Gastroesophageal sphincter (tissue), 4 donors: ENCODE results near the gene NFIA. TPM values are rescaled to one million over a fixed set of nuclear protein-coding genes. Genes with fewer than 3 reads are reported as not detected.
A peak's percentile ranks its signal among the peaks of the same experiment; 100 is the strongest.

ENCODE experiments used
- ATAC-seq: fragments of 150-250 bp; one replicate; pipeline ENCODE4 v1.9.1; 2016; ENCODE audit warnings: mild to moderate bottlenecking, moderate library complexity
- H3K27ac ChIP-seq, 4 donors: fragments of 200-600 bp; sonication (generic) in 3 of 4; 1 replicate in 3 of 4; 2 replicates in 1 of 4; pipeline ENCODE4 v1.5.1; 2016 to 2019
- H3K27me3 ChIP-seq: fragments of 200-600 bp; sonication (generic); one replicate; pipeline ENCODE4 v1.5.1; 2019
- H3K36me3 ChIP-seq, 2 donors: fragments of 200-600 bp; sonication (generic); one replicate each; pipeline ENCODE4 v1.5.1; 2019; ENCODE audit warnings: control low read depth in 1 of 2
- H3K4me1 ChIP-seq, 3 donors: fragments of 200-600 bp; sonication (generic); 1 replicate in 2 of 3; 2 replicates in 1 of 3; pipeline ENCODE4 v1.5.1; 2016 to 2019; ENCODE audit warnings: control low read depth in 2 of 3
- H3K4me3 ChIP-seq, 2 donors: fragments of 200-600 bp; sonication (generic); one replicate each; pipeline ENCODE4 v1.5.1; 2019; ENCODE audit warnings: mild to moderate bottlenecking in 1 of 2, moderate library complexity in 1 of 2
- H3K9me3 ChIP-seq, 3 donors: fragments of 200-600 bp; sonication (generic); one replicate each; pipeline ENCODE4 v1.5.1; 2017 to 2019; ENCODE audit warnings: control low read depth in 2 of 3
- CTCF ChIP-seq, 4 experiments: fragments of 200-600 bp in 2 of 4; fragments of 450-650 bp in 2 of 4; sonication (generic) in 1 of 4; IDR thresholded peaks; one replicate each; pipeline ENCODE4 v1.5.1; 2017 to 2019; ENCODE audit warnings: antibody characterized with exemption in 4 of 4, mild to moderate bottlenecking in 2 of 4, moderate library complexity in 2 of 4
- EP300 ChIP-seq: sonication (generic); formaldehyde crosslinking; IDR thresholded peaks from one replicate; pipeline ENCODE4 v1.6.1; 2017; ENCODE audit warnings: antibody characterized with exemption, mild to moderate bottlenecking
- POLR2A ChIP-seq, 2 donors: fragments of 450-650 bp; IDR thresholded peaks; one replicate each; pipeline ENCODE4 v1.6.1; 2017; ENCODE audit warnings: antibody characterized with exemption in 2 of 2, mild to moderate bottlenecking in 2 of 2, moderate library complexity in 1 of 2
- POLR2AphosphoS5 ChIP-seq: sonication (generic); formaldehyde crosslinking; IDR thresholded peaks from one replicate; pipeline ENCODE4 v1.6.1; 2017; ENCODE audit warnings: antibody characterized with exemption
- WGBS, 2 donors: methylation state at CpG; one replicate each; pipeline ENCODE4 v1.1.5; 2018; ENCODE audit warnings: low coverage in 1 of 2; 5-methylcytosine and 5-hydroxymethylcytosine counted together
- total RNA-seq, 4 donors: library from RNA; depleted of rRNA; stranded (reverse); fragments of >200 nt; gene quantifications; one replicate each; pipeline ENCODE4 v1.1.0, GENCODE V29; 2016

NFIA gene
- total RNA-seq, 4 donors from 2014 or later = 123 to 205 (median 149) TPM

- Histone ChIP-seq H3K4me1 (peaks cover 11 to 37% (median 15%) of the 10 kb centered on the region in 3 donors), H3K27me3 (no peaks in the 10 kb centered on the region), H3K4me3 (no peak overlapping the region), H3K27ac (no peak overlapping the region), H3K9me3 (no peaks in the 10 kb centered on the region), H3K36me3 (peaks cover 0 to 5% of the 10 kb centered on the region in 2 donors)
- WGBS, 2 donors = 82% methylated on average over 1 of the region's 1 CpG; no CpG with 5 or more reads in 1 of the 2 donors
- TF ChIP-seq POLR2A (IDR thresholded peaks at IDR 0.05) = no peak
- no peak for TF ChIP-seq POLR2AphosphoS5
- ATAC-seq = no peak
Observed at GRCh38 chr1:61332796-61333195, 250.4 kb downstream of the NFIA start.

GRCh38 chr1:61334718-61335589 is 252.6 kb downstream of the NFIA start:
- WGBS, 2 donors = 69 to 100% methylated on average over 4 to 6 of the region's 14 CpGs
- Histone ChIP-seq H3K27me3 (no peaks in the 10 kb centered on the region), H3K4me3 (no peak overlapping the region), H3K4me1 (peaks cover 16 to 57% (median 21%) of the 10 kb centered on the region in 3 donors), H3K27ac (peak overlapping the region in 3 of 4 donors; percentile 56 to 79 (median 66)), H3K9me3 (no peaks in the 10 kb centered on the region), H3K36me3 (peaks cover 0 to 5% of the 10 kb centered on the region in 2 donors)
- ATAC-seq = peak; percentile 59
- no peak for TF ChIP-seq EP300
- peak; percentile 73 for TF ChIP-seq POLR2AphosphoS5

GRCh38 chr1:61337037-61337436 is 254.7 kb downstream of the NFIA start:
- 30 to 45% methylated on average over 2 to 3 of the region's 3 CpGs for WGBS, 2 donors
- no peaks in the 10 kb centered on the region for H3K9me3 ChIP-seq
- peaks cover 0 to 5% of the 10 kb centered on the region in 2 donors for H3K36me3 ChIP-seq
- no peak for TF ChIP-seq POLR2AphosphoS5
- no peak for TF ChIP-seq POLR2A (IDR thresholded peaks at IDR 0.05)
- peak in 3 of 4 experiments; percentile 24 to 35 (median 34) for TF ChIP-seq CTCF (IDR thresholded peaks at IDR 0.05)
- no peak for ATAC-seq
- peak overlapping the region; percentile 76 to 96 (median 82) for H3K27ac ChIP-seq
- H3K4me1 ChIP-seq = peaks cover 16 to 56% (median 21%) of the 10 kb centered on the region in 3 donors
- H3K27me3 ChIP-seq = no peaks in the 10 kb centered on the region
- no peak overlapping the region for H3K4me3 ChIP-seq

- H3K36me3 ChIP-seq = peaks cover 0 to 5% of the 10 kb centered on the region in 2 donors
- H3K9me3 ChIP-seq = no peaks in the 10 kb centered on the region
- H3K27me3 ChIP-seq = no peaks in the 10 kb centered on the region
- WGBS, 2 donors = 35 to 44% methylated on average over 1 of the region's 1 CpG
- no peak for TF ChIP-seq POLR2AphosphoS5
- TF ChIP-seq POLR2A (IDR thresholded peaks at IDR 0.05) = no peak
- peak overlapping the region; percentile 76 to 96 (median 82) for H3K27ac ChIP-seq
- peak overlapping the region; percentile 22 to 34 for H3K4me3 ChIP-seq
- no peak for ATAC-seq
- H3K4me1 ChIP-seq = peaks cover 16 to 52% (median 21%) of the 10 kb centered on the region in 3 donors
Observed at GRCh38 chr1:61337441-61337951, 255.1 kb downstream of the NFIA start.

GRCh38 chr1:61337981-61338848 is 255.9 kb downstream of the NFIA start:
- Histone ChIP-seq H3K27ac (peak overlapping the region; percentile 76 to 96 (median 82)), H3K4me1 (peaks cover 16 to 54% (median 21%) of the 10 kb centered on the region in 3 donors), H3K4me3 (peak overlapping the region; percentile 22 to 34), H3K27me3 (no peaks in the 10 kb centered on the region), H3K36me3 (peaks cover 0 to 2% of the 10 kb centered on the region in 2 donors), H3K9me3 (no peaks in the 10 kb centered on the region)
- WGBS, 2 donors = 18 to 31% methylated on average over 8 to 11 of the region's 13 CpGs
- peak; percentile 73 for TF ChIP-seq POLR2AphosphoS5
- peak; percentile 72 to 88 (median 83) for TF ChIP-seq CTCF (IDR thresholded peaks at IDR 0.05)
- TF ChIP-seq POLR2A (IDR thresholded peaks at IDR 0.05) = no peak
- no peak for TF ChIP-seq EP300
- ATAC-seq = peak; percentile 85

- Histone ChIP-seq H3K36me3 (no peaks in the 10 kb centered on the region), H3K27ac (peak overlapping the region; percentile 76 to 96 (median 82)), H3K4me3 (peak overlapping the region; percentile 22 to 34), H3K27me3 (no peaks in the 10 kb centered on the region), H3K4me1 (peaks cover 16 to 61% (median 21%) of the 10 kb centered on the region in 3 donors), H3K9me3 (no peaks in the 10 kb centered on the region)
- no peak for ATAC-seq
- TF ChIP-seq POLR2AphosphoS5 (no peak), CTCF (IDR thresholded peaks at IDR 0.05) (no peak), EP300 (no peak), POLR2A (IDR thresholded peaks at IDR 0.05) (no peak)
- WGBS, 2 donors = 82 to 92% methylated on average over 2 to 5 of the region's 5 CpGs
Observed at GRCh38 chr1:61338899-61339298, 256.5 kb downstream of the NFIA start.
